Natural killer cell (primary cell): Measurements from ENCODE around the gene SUPT20HL1. TPM values are rescaled to one million over a fixed set of nuclear protein-coding genes. Genes with fewer than 3 reads are reported as not detected.
"Not testable (repeated sequence)": the region's sequence is repeated elsewhere in the genome, so short reads cannot be mapped to it uniquely, and the experiment has no call there.

Experiments
- ATAC-seq, 3 donors: fragments of 150-1000 bp in 2 of 3; fragments of 200-7000 bp in 1 of 3; cut with Tn5 transposase; 1 replicate in 1 of 3; 2 replicates in 2 of 3; pipeline ENCODE4 v1.10.0; 2021; ENCODE audit warnings: mild to moderate bottlenecking in 2 of 3, moderate library complexity in 2 of 3
- DNase-seq, 2 donors: peaks; one replicate each; pipeline versions ENCODE4 v3.0.0 to v3.0.0-alpha.2; 2013 to 2021; ENCODE audit warnings: mixed read lengths in 1 of 2
- H3K27ac ChIP-seq: one replicate; pipeline ENCODE4 v1.5.1; 2013; ENCODE audit warnings: mild to moderate bottlenecking, low read length
- H3K27me3 ChIP-seq: one replicate; pipeline ENCODE4 v1.6.1; 2013; ENCODE audit warnings: low read length; ENCODE audit not compliant: control insufficient read depth, insufficient read depth
- H3K36me3 ChIP-seq: one replicate; pipeline ENCODE4 v1.6.1; 2013; ENCODE audit warnings: low read length; ENCODE audit not compliant: control insufficient read depth, insufficient read depth
- H3K4me1 ChIP-seq: one replicate; pipeline ENCODE4 v1.6.1; 2013; ENCODE audit warnings: low read length; ENCODE audit not compliant: control insufficient read depth, insufficient read depth
- H3K4me3 ChIP-seq: one replicate; pipeline ENCODE4 v1.5.1; 2013; ENCODE audit warnings: low read length
- H3K9me3 ChIP-seq: one replicate; pipeline ENCODE4 v1.6.1; 2013; ENCODE audit warnings: low read length; ENCODE audit not compliant: control insufficient read depth, insufficient read depth
- H3K27ac Mint-ChIP-seq, 2 donors: one replicate each; pipeline ENCODE4 v1.8.0; 2022; ENCODE audit warnings: mild to moderate bottlenecking in 2 of 2, mixed read lengths in 2 of 2, moderate library complexity in 1 of 2
- H3K27me3 Mint-ChIP-seq, 2 donors: one replicate each; pipeline ENCODE4 v1.8.0; 2022; ENCODE audit warnings: low read depth in 2 of 2, mixed read lengths in 2 of 2
- H3K36me3 Mint-ChIP-seq: one replicate; pipeline ENCODE4 v1.8.0; 2022; ENCODE audit warnings: mixed read lengths
- H3K4me1 Mint-ChIP-seq, 2 donors: one replicate each; pipeline ENCODE4 v1.8.0; 2022; ENCODE audit warnings: mixed read lengths in 2 of 2
- H3K4me3 Mint-ChIP-seq: one replicate; pipeline ENCODE4 v1.8.0; 2022; ENCODE audit warnings: mild to moderate bottlenecking, moderate library complexity, mixed read lengths
- H3K9me3 Mint-ChIP-seq, 2 donors: one replicate each; pipeline ENCODE4 v1.8.0; 2022; ENCODE audit warnings: mixed read lengths in 2 of 2
- CTCF ChIP-seq: fragments of 200-600 bp; IDR thresholded peaks from one replicate; pipeline ENCODE4 v1.8.0; 2022; ENCODE audit warnings: antibody characterized with exemption
- WGBS: methylation state at CpG from one replicate; pipeline ENCODE4 v1.1.7; 2013; ENCODE audit warnings: missing lambda C conversion rate; ENCODE audit not compliant: insufficient coverage; 5-methylcytosine and 5-hydroxymethylcytosine counted together
- intact Hi-C: fragments of 100-400 bp; cut with micrococcal nuclease; formaldehyde crosslinking; loops from one replicate; pipeline ENCODE4 v1.14.2; 2022
- total RNA-seq, 4 donors: library from RNA; stranded (reverse); fragments of 120-200 nt in 1 of 4; gene quantifications; one replicate each; pipeline versions ENCODE4 v1.2.3 to v1.2.4, GENCODE V29; 2013 to 2022

The SUPT20HL1 gene
- total RNA-seq, 3 donors from 2014 or later (not counting 1 experiment from before 2014, with no cell fraction given), result not detected

- H3K27me3 Mint-ChIP-seq, result no peaks in the 10 kb centered on the region
- no peak for DNase-seq
- H3K9me3 Mint-ChIP-seq, result no peaks in the 10 kb centered on the region
- ATAC-seq, result no peak
- Histone ChIP-seq H3K27ac (no peak overlapping the region), H3K9me3 (no peaks in the 10 kb centered on the region), H3K27me3 (no peaks in the 10 kb centered on the region), H3K4me1 (no peaks in the 10 kb centered on the region), H3K4me3 (no peak overlapping the region), H3K36me3 (no peaks in the 10 kb centered on the region)
- no peak for TF ChIP-seq CTCF
- intact Hi-C loops, result no loop called here
- no peaks in the 10 kb centered on the region for H3K36me3 Mint-ChIP-seq
- no peaks in the 10 kb centered on the region for H3K4me1 Mint-ChIP-seq
- no peak overlapping the region for H3K27ac Mint-ChIP-seq
- H3K4me3 Mint-ChIP-seq, result no peak overlapping the region
Observed at GRCh38 chrX:24357106-24357505, 3.3 kb upstream of the SUPT20HL1 start.

- H3K27ac ChIP-seq, H3K4me1 ChIP-seq, intact Hi-C loops, ATAC-seq, H3K27me3 Mint-ChIP-seq, H3K36me3 Mint-ChIP-seq, H3K4me3 ChIP-seq, H3K9me3 Mint-ChIP-seq, H3K27me3 ChIP-seq, DNase-seq, H3K4me1 Mint-ChIP-seq, H3K27ac Mint-ChIP-seq, H3K9me3 ChIP-seq, H3K36me3 ChIP-seq, H3K4me3 Mint-ChIP-seq: not testable (repeated sequence)
- 95% methylated on average over 28 of the region's 41 CpGs for WGBS
Observed at GRCh38 chrX:24362089-24362745, 1.8 kb downstream of the SUPT20HL1 start.

GRCh38 chrX:24363432-24364181, 3.2 kb downstream of the SUPT20HL1 start:
- H3K36me3 Mint-ChIP-seq, H3K4me3 ChIP-seq, H3K27ac ChIP-seq, H3K9me3 Mint-ChIP-seq, H3K4me1 ChIP-seq, H3K4me3 Mint-ChIP-seq, H3K36me3 ChIP-seq, H3K27me3 Mint-ChIP-seq, H3K4me1 Mint-ChIP-seq, H3K27me3 ChIP-seq, H3K9me3 ChIP-seq, intact Hi-C loops, DNase-seq, H3K27ac Mint-ChIP-seq: not testable (repeated sequence)
- ATAC-seq, result peak in 1 of 3 donors; percentile 36
- 48% methylated on average over 7 of the region's 16 CpGs for WGBS

- TF ChIP-seq CTCF, result no peak
- no peak for ATAC-seq
- intact Hi-C loops, result no loop called here
Observed at GRCh38 chrX:24364326-24364725, 3.9 kb downstream of the SUPT20HL1 start.

More at GRCh38 chrX:24364326-24364725, 3.9 kb downstream of the SUPT20HL1 start:
- Mint-ChIP-seq H3K27ac (no peak overlapping the region), H3K9me3 (no peaks in the 10 kb centered on the region), H3K4me1 (no peaks in the 10 kb centered on the region), H3K27me3 (peaks cover 0 to 5% of the 10 kb centered on the region in 2 donors), H3K4me3 (no peak overlapping the region), H3K36me3 (no peaks in the 10 kb centered on the region)
- Histone ChIP-seq H3K4me3 (no peak overlapping the region), H3K27ac (no peak overlapping the region), H3K36me3 (no peaks in the 10 kb centered on the region), H3K4me1 (no peaks in the 10 kb centered on the region), H3K9me3 (no peaks in the 10 kb centered on the region), H3K27me3 (no peaks in the 10 kb centered on the region)
- DNase-seq, result no peak
- 85% methylated on average over 5 of the region's 5 CpGs for WGBS
